Measurements from ENCODE around the gene GCN1.

DNA sequence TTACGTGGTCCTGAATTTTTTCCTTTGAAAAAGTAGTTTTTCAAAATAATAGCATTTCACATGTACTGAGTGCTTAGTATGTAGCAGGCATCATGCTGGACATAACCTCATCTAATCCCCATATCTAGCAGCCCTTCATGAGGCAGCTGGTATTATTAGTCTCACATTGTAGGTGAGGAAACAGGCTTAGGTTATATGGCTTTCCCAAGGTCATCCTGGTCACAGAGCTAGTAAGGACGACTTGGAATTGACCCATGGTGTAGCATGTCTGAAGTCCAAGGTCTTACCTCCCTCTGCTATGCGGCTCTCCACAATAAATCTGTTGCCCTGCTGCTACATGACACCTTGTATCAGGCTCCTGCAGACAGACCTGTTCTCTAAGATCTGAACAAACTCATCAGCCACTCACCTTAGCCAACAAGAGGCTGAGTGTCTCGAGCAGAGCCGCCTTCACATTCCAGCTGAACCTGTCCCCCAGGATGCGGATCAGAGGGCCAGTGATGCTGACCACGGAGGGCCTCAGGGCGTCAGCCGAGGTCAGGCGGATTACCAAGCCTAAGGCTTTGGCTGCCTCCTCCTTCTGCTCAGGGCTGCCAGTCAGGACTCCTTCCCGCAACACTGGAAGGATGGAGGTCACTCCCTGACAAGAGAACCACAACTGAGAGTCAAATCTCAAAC, 58.3 kb downstream of the GCN1 start:
- no peak for TF ChIP-seq POLR2AphosphoS5 (IDR thresholded peaks at IDR 0.05; ENCODE audit: low read depth, low read length)
- no peak for TF ChIP-seq POLR2A (IDR thresholded peaks at IDR 0.05; ENCODE audit: low read depth, low read length)
- TF ChIP-seq TAF1 (IDR thresholded peaks at IDR 0.05; ENCODE audit: borderline replicate concordance, low read depth, low read length) = no peak

Measured in GM12892 (cell line).